Uterus (tissue), 4 donors: ENCODE results near the gene UROC1. TPM values are rescaled to one million over a fixed set of nuclear protein-coding genes. Genes with fewer than 3 reads are reported as not detected.
A peak's percentile ranks its signal among the peaks of the same experiment; 100 is the strongest.

Experiments
- DNase-seq, 2 donors: peaks; one replicate each; pipeline ENCODE4 v3.0.0-alpha.2; 2019 to 2020
- H3K27ac ChIP-seq, 2 donors: fragments of 200-600 bp; sonication (generic); 1 replicate in 1 of 2; 2 replicates in 1 of 2; pipeline ENCODE4 v1.5.1; 2016 to 2018
- H3K27me3 ChIP-seq, 2 donors: fragments of 200-600 bp; sonication (generic); one replicate each; pipeline ENCODE4 v1.5.1; 2018 to 2019; ENCODE audit warnings: control low read depth in 1 of 2
- H3K36me3 ChIP-seq, 2 donors: fragments of 200-600 bp; sonication (generic); one replicate each; pipeline ENCODE4 v1.5.1; 2019; ENCODE audit warnings: control low read depth in 1 of 2
- H3K4me1 ChIP-seq, 2 donors: fragments of 200-600 bp; sonication (generic); one replicate each; pipeline ENCODE4 v1.5.1; 2018 to 2019; ENCODE audit warnings: control low read depth in 1 of 2
- H3K4me3 ChIP-seq, 2 donors: fragments of 200-600 bp; sonication (generic); 1 replicate in 1 of 2; 2 replicates in 1 of 2; pipeline ENCODE4 v1.5.1; 2018 to 2019; ENCODE audit warnings: mild to moderate bottlenecking in 1 of 2
- H3K9me3 ChIP-seq, 2 donors: fragments of 200-600 bp; sonication (generic); one replicate each; pipeline ENCODE4 v1.5.1; 2019; ENCODE audit warnings: control low read depth in 1 of 2
- POLR2A ChIP-seq, 2 donors: fragments of 450-650 bp; IDR thresholded peaks; one replicate each; pipeline ENCODE4 v1.6.1; 2016; ENCODE audit warnings: antibody characterized with exemption in 2 of 2, mild to moderate bottlenecking in 1 of 2, moderate library complexity in 1 of 2
- intact Hi-C: fragments of 100-400 bp; cut with DNase I; formaldehyde crosslinking; loops from one replicate; pipeline ENCODE4 v1.15.1; 2023; ENCODE audit warnings: low total_unique reads
- total RNA-seq, 4 donors: library from RNA; depleted of rRNA in 3 of 4; stranded (reverse); fragments of >200 nt in 3 of 4; gene quantifications; one replicate each; pipeline versions ENCODE4 v1.1.0 to v1.2.4, GENCODE V29; 2014 to 2023
- TF ChIP-seq, protein P1 (sequence below), 4 experiments: fragments of 200-600 bp in 2 of 4; fragments of 450-650 bp in 2 of 4; sonication (generic) in 2 of 4; IDR thresholded peaks; one replicate each; pipeline ENCODE4 v1.5.1; 2016 to 2019; ENCODE audit warnings: antibody characterized with exemption in 4 of 4, mild to moderate bottlenecking in 2 of 4, moderate library complexity in 1 of 4
- donor health status: DM: yes; HTN: yes; CAD: no.

The UROC1 gene
- total RNA-seq, 4 donors from 2014 or later: 0.07 TPM; not detected in 3

- H3K36me3 ChIP-seq: no peaks in the 10 kb centered on the region
- intact Hi-C loops: no loop called here
Observed at GRCh38 chr3:126435456-126436315, 81.9 kb downstream of the UROC1 start.

GRCh38 chr3:126434931-126435411, 82.6 kb downstream of the UROC1 start:
- Histone ChIP-seq H3K9me3 (peaks cover 0 to 7% of the 10 kb centered on the region in 2 donors), H3K27me3 (no peaks in the 10 kb centered on the region), H3K4me3 (no peak overlapping the region), H3K36me3 (no peaks in the 10 kb centered on the region), H3K4me1 (no peaks in the 10 kb centered on the region), H3K27ac (no peak overlapping the region)
- intact Hi-C loops: no loop called here
- TF ChIP-seq, protein P1, sequence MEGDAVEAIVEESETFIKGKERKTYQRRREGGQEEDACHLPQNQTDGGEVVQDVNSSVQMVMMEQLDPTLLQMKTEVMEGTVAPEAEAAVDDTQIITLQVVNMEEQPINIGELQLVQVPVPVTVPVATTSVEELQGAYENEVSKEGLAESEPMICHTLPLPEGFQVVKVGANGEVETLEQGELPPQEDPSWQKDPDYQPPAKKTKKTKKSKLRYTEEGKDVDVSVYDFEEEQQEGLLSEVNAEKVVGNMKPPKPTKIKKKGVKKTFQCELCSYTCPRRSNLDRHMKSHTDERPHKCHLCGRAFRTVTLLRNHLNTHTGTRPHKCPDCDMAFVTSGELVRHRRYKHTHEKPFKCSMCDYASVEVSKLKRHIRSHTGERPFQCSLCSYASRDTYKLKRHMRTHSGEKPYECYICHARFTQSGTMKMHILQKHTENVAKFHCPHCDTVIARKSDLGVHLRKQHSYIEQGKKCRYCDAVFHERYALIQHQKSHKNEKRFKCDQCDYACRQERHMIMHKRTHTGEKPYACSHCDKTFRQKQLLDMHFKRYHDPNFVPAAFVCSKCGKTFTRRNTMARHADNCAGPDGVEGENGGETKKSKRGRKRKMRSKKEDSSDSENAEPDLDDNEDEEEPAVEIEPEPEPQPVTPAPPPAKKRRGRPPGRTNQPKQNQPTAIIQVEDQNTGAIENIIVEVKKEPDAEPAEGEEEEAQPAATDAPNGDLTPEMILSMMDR (IDR thresholded peaks at IDR 0.05): no peak
- TF ChIP-seq POLR2A (IDR thresholded peaks at IDR 0.05): no peak
- DNase-seq: no peak

More at GRCh38 chr3:126435456-126436315, 81.9 kb downstream of the UROC1 start:
- Histone ChIP-seq H3K4me1 (no peaks in the 10 kb centered on the region), H3K27ac (no peak overlapping the region), H3K4me3 (no peak overlapping the region), H3K27me3 (no peaks in the 10 kb centered on the region), H3K9me3 (peaks cover 0 to 7% of the 10 kb centered on the region in 2 donors)
- TF ChIP-seq, protein P1 (IDR thresholded peaks at IDR 0.05): no peak
- TF ChIP-seq POLR2A (IDR thresholded peaks at IDR 0.05): no peak
- peak in 1 of 2 donors; percentile 5 for DNase-seq

DNA sequence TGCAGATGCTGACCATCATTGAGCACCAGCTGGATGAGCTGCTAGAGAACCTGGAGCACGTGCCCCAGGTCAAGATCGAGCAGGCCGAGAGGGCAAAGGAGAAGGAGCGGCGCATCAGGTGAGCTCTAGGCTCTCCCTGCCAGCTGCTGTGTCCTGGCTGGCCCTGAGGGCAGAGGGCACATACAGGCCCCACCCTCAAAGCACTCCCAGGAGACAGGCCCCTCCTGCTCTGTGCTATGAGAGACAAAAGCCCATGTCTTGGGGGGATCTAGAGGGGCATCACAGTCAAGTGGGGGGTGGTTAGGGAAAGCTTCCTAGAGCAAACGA, 83.3 kb downstream of the UROC1 start:
- no peak for DNase-seq
- no peaks in the 10 kb centered on the region for H3K36me3 ChIP-seq
- H3K27ac ChIP-seq: no peak overlapping the region
- no peak overlapping the region for H3K4me3 ChIP-seq
- intact Hi-C loops: no loop called here
- no peaks in the 10 kb centered on the region for H3K27me3 ChIP-seq
- TF ChIP-seq POLR2A (IDR thresholded peaks at IDR 0.05): no peak
- TF ChIP-seq, protein P1 (IDR thresholded peaks at IDR 0.05): no peak
- H3K4me1 ChIP-seq: no peaks in the 10 kb centered on the region
- peaks cover 0 to 7% of the 10 kb centered on the region in 2 donors for H3K9me3 ChIP-seq

DNA sequence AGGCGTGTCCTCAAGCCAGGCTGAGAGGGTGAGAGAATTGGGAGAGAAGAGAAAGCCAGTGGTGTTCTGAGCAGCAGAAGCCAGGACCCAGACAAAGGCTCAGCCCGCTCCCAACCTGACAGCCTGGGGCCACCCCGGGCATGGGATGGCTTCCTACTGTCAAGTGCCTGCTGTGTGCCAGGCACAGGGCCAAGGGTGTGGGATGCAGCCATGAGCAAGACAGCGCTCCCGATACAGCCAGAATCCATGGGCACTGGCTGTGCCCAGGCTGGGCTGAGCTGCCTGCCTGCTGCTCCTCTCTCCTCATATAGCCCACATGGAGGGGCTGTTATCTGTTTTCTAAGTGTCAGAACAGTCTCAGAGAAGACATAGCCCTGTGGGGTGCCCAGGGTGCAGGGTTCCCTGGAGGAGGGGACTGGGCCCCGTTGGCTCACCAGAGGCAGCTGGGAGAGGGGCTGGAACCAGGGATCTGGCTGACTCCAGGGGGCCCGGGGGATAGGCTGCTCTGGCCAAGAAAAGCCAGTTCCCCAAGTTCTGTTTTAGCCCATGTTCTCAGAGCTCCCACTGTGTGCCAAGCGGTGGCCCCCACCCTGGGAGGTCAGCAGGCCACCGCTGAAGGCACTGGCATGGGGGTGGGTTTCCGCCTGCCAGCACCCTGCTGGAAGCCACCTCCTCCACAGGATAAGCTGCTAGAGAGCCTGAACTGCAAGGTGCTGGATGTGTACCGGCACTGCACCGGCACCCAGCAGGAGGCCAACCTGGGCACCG, 83.9 kb downstream of the UROC1 start:
- TF ChIP-seq POLR2A (IDR thresholded peaks at IDR 0.05): no peak
- TF ChIP-seq, protein P1 (IDR thresholded peaks at IDR 0.05): no peak
- H3K36me3 ChIP-seq: no peaks in the 10 kb centered on the region
- H3K27me3 ChIP-seq: no peaks in the 10 kb centered on the region
- DNase-seq: no peak
- no peaks in the 10 kb centered on the region for H3K4me1 ChIP-seq
- H3K27ac ChIP-seq: no peak overlapping the region
- peaks cover 0 to 7% of the 10 kb centered on the region in 2 donors for H3K9me3 ChIP-seq
- H3K4me3 ChIP-seq: no peak overlapping the region
- intact Hi-C loops: no loop called here

- intact Hi-C loops: no loop called here
- H3K36me3 ChIP-seq: no peaks in the 10 kb centered on the region
- no peaks in the 10 kb centered on the region for H3K4me1 ChIP-seq
- H3K4me3 ChIP-seq: no peak overlapping the region
- H3K27me3 ChIP-seq: no peaks in the 10 kb centered on the region
- H3K27ac ChIP-seq: no peak overlapping the region
- DNase-seq: no peak
- TF ChIP-seq, protein P1 (IDR thresholded peaks at IDR 0.05): no peak
- TF ChIP-seq POLR2A (IDR thresholded peaks at IDR 0.05): no peak
- H3K9me3 ChIP-seq: peaks cover 0 to 7% of the 10 kb centered on the region in 2 donors
Observed at GRCh38 chr3:126433105-126433430, 84.5 kb downstream of the UROC1 start.
